DND-41 (cell line): ENCODE data around the gene SLC1A4.

Source experiments
- CTCF ChIP-seq: IDR thresholded peaks from 2 replicates; pipeline ENCODE4 v1.5.1; 2012; ENCODE audit warnings: borderline replicate concordance, low read length, moderate library complexity, mild to moderate bottlenecking; ENCODE audit not compliant: poor library complexity, severe bottlenecking; ENCODE audit errors: extremely low read depth
- EZH2 ChIP-seq: IDR thresholded peaks from 3 replicates; pipeline ENCODE4 v1.6.1; 2012; ENCODE audit warnings: borderline replicate concordance, low read depth, mild to moderate bottlenecking, moderate library complexity, low read length, inconsistent platforms; ENCODE audit not compliant: severe bottlenecking

- TF ChIP-seq CTCF (no peak), EZH2 (no peak)
Observed at GRCh38 chr2:65044097-65044735, 55.0 kb downstream of the SLC1A4 start.
